Measurements from ENCODE around the gene LRRTM4.

DNA sequence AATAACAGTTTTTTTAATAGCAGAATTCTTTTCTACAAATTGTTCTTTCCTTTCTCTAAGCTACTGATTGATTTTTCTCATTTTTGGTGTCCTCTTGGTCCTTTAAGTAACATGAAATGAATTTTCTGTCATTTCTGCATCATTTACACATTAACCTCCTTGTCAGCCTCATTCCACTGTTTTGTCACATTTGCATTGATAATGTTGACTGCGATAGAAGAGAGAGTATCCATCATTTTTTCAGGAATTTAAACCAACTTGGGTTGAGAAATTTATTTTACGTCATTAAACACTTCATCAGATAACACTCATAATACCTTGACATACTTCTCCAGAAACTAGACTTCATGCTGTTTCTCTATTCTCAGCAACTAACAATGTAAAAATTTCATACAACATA, 422.2 kb downstream of the LRRTM4 start:
- TF ChIP-seq EZH2 (IDR thresholded peaks at IDR 0.05; ENCODE audit: insufficient read depth, poor library complexity, severe bottlenecking) (no peak), EZH2phosphoT487 (IDR thresholded peaks at IDR 0.05; ENCODE audit: insufficient read depth, low read depth) (no peak)

Data from GM23248 (cell line).